ENCODE results near the gene GREB1L.
A peak's percentile ranks its signal among the peaks of the same experiment; 100 is the strongest.

Gene GREB1L

GRCh38 chr18:21398121-21398520, 156.1 kb downstream of the GREB1L start:
- DNase-seq (ENCODE audit: insufficient read length, low spot score): no peak
- FAIRE-seq: no peak
- TF ChIP-seq POU2F2 (IDR thresholded peaks at IDR 0.05; ENCODE audit: low read depth, low read length) (no peak), SPI1 (IDR thresholded peaks at IDR 0.05; ENCODE audit: low read depth, low read length) (no peak), POLR2A (IDR thresholded peaks at IDR 0.05; ENCODE audit: low read depth, low read length) (no peak), POLR2AphosphoS5 (IDR thresholded peaks at IDR 0.05; ENCODE audit: low read depth, low read length) (no peak), TAF1 (IDR thresholded peaks at IDR 0.05; ENCODE audit: low read depth, low read length) (no peak), PAX5 (IDR thresholded peaks at IDR 0.05; ENCODE audit: insufficient read depth, low read length, severe bottlenecking) (no peak)

GRCh38 chr18:21402272-21402671, 160.2 kb downstream of the GREB1L start:
- no peak for FAIRE-seq
- TF ChIP-seq POLR2A (IDR thresholded peaks at IDR 0.05; ENCODE audit: low read depth, low read length): no peak
- no peak for TF ChIP-seq PAX5 (IDR thresholded peaks at IDR 0.05; ENCODE audit: insufficient read depth, low read length, severe bottlenecking)
- no peak for TF ChIP-seq TAF1 (IDR thresholded peaks at IDR 0.05; ENCODE audit: low read depth, low read length)
- TF ChIP-seq SPI1 (IDR thresholded peaks at IDR 0.05; ENCODE audit: low read depth, low read length): no peak
- no peak for TF ChIP-seq POLR2AphosphoS5 (IDR thresholded peaks at IDR 0.05; ENCODE audit: low read depth, low read length)
- DNase-seq (ENCODE audit: insufficient read length, low spot score): no peak

- TF ChIP-seq PAX5 (IDR thresholded peaks at IDR 0.05; ENCODE audit: insufficient read depth, low read length, severe bottlenecking) (no peak), SPI1 (IDR thresholded peaks at IDR 0.05; ENCODE audit: low read depth, low read length) (no peak), POU2F2 (IDR thresholded peaks at IDR 0.05; ENCODE audit: low read depth, low read length) (no peak), POLR2A (IDR thresholded peaks at IDR 0.05; ENCODE audit: low read depth, low read length) (no peak), TAF1 (IDR thresholded peaks at IDR 0.05; ENCODE audit: low read depth, low read length) (no peak), POLR2AphosphoS5 (IDR thresholded peaks at IDR 0.05; ENCODE audit: low read depth, low read length) (no peak)
- no peak for FAIRE-seq
- DNase-seq (ENCODE audit: insufficient read length, low spot score): no peak
These were observed 162.4 kb downstream of the GREB1L start for GRCh38 chr18:21404426-21404825.

- TF ChIP-seq POLR2AphosphoS5 (IDR thresholded peaks at IDR 0.05; ENCODE audit: low read depth, low read length) (no peak), TAF1 (IDR thresholded peaks at IDR 0.05; ENCODE audit: low read depth, low read length) (no peak), PAX5 (IDR thresholded peaks at IDR 0.05; ENCODE audit: insufficient read depth, low read length, severe bottlenecking) (no peak), POU2F2 (IDR thresholded peaks at IDR 0.05; ENCODE audit: low read depth, low read length) (no peak), SPI1 (IDR thresholded peaks at IDR 0.05; ENCODE audit: low read depth, low read length) (no peak), POLR2A (IDR thresholded peaks at IDR 0.05; ENCODE audit: low read depth, low read length) (no peak)
- FAIRE-seq (no peak), DNase-seq (ENCODE audit: insufficient read length, low spot score) (no peak)
These were observed 164.1 kb downstream of the GREB1L start for GRCh38 chr18:21406116-21406515.

- no peak for DNase-seq (ENCODE audit: insufficient read length, low spot score)
- TF ChIP-seq POU2F2 (IDR thresholded peaks at IDR 0.05; ENCODE audit: low read depth, low read length): no peak
- TF ChIP-seq POLR2AphosphoS5 (IDR thresholded peaks at IDR 0.05; ENCODE audit: low read depth, low read length): no peak
- TF ChIP-seq TAF1 (IDR thresholded peaks at IDR 0.05; ENCODE audit: low read depth, low read length): no peak
- no peak for TF ChIP-seq SPI1 (IDR thresholded peaks at IDR 0.05; ENCODE audit: low read depth, low read length)
- no peak for TF ChIP-seq PAX5 (IDR thresholded peaks at IDR 0.05; ENCODE audit: insufficient read depth, low read length, severe bottlenecking)
- no peak for TF ChIP-seq POLR2A (IDR thresholded peaks at IDR 0.05; ENCODE audit: low read depth, low read length)
- no peak for FAIRE-seq
These were observed 166.6 kb downstream of the GREB1L start for GRCh38 chr18:21408681-21409080.

GRCh38 chr18:21433436-21433835, 191.4 kb downstream of the GREB1L start:
- DNase-seq (ENCODE audit: insufficient read length, low spot score): no peak
- TF ChIP-seq POLR2A (IDR thresholded peaks at IDR 0.05; ENCODE audit: low read depth, low read length) (no peak), TAF1 (IDR thresholded peaks at IDR 0.05; ENCODE audit: low read depth, low read length) (no peak)
- no peak for FAIRE-seq

GRCh38 chr18:21439431-21439846, 197.4 kb downstream of the GREB1L start:
- FAIRE-seq: no peak
- TF ChIP-seq PAX5 (IDR thresholded peaks at IDR 0.05; ENCODE audit: insufficient read depth, low read length, severe bottlenecking) (no peak), POLR2A (IDR thresholded peaks at IDR 0.05; ENCODE audit: low read depth, low read length) (no peak), TAF1 (IDR thresholded peaks at IDR 0.05; ENCODE audit: low read depth, low read length) (no peak)
- DNase-seq (ENCODE audit: insufficient read length, low spot score): no peak

GRCh38 chr18:21441670-21442069, 199.6 kb downstream of the GREB1L start:
- FAIRE-seq: no peak
- TF ChIP-seq TAF1 (IDR thresholded peaks at IDR 0.05; ENCODE audit: low read depth, low read length): no peak
- TF ChIP-seq POLR2A (IDR thresholded peaks at IDR 0.05; ENCODE audit: low read depth, low read length): no peak
- no peak for TF ChIP-seq POLR2AphosphoS5 (IDR thresholded peaks at IDR 0.05; ENCODE audit: low read depth, low read length)
- TF ChIP-seq SPI1 (IDR thresholded peaks at IDR 0.05; ENCODE audit: low read depth, low read length): no peak
- no peak for TF ChIP-seq PAX5 (IDR thresholded peaks at IDR 0.05; ENCODE audit: insufficient read depth, low read length, severe bottlenecking)
- no peak for TF ChIP-seq POU2F2 (IDR thresholded peaks at IDR 0.05; ENCODE audit: low read depth, low read length)
- no peak for DNase-seq (ENCODE audit: insufficient read length, low spot score)

GRCh38 chr18:21443776-21444464, 201.9 kb downstream of the GREB1L start:
- no peak for FAIRE-seq
- no peak for TF ChIP-seq POU2F2 (IDR thresholded peaks at IDR 0.05; ENCODE audit: low read depth, low read length)
- no peak for TF ChIP-seq SPI1 (IDR thresholded peaks at IDR 0.05; ENCODE audit: low read depth, low read length)
- no peak for TF ChIP-seq POLR2AphosphoS5 (IDR thresholded peaks at IDR 0.05; ENCODE audit: low read depth, low read length)
- DNase-seq (ENCODE audit: insufficient read length, low spot score): no peak

GRCh38 chr18:21444465-21445212, 202.6 kb downstream of the GREB1L start:
- TF ChIP-seq TAF1 (IDR thresholded peaks at IDR 0.05; ENCODE audit: low read depth, low read length) (no peak), POLR2AphosphoS5 (IDR thresholded peaks at IDR 0.05; ENCODE audit: low read depth, low read length) (no peak), PAX5 (IDR thresholded peaks at IDR 0.05; ENCODE audit: insufficient read depth, low read length, severe bottlenecking) (no peak), SPI1 (IDR thresholded peaks at IDR 0.05; ENCODE audit: low read depth, low read length) (no peak), POLR2A (IDR thresholded peaks at IDR 0.05; ENCODE audit: low read depth, low read length) (no peak), POU2F2 (IDR thresholded peaks at IDR 0.05; ENCODE audit: low read depth, low read length) (no peak)
- FAIRE-seq (peak; percentile 50), DNase-seq (ENCODE audit: insufficient read length, low spot score) (peak; percentile 14)
